SH-SY5Y (cell line): Measurements from ENCODE around the gene FOS.

Experiments used
- GATA2 ChIP-seq: IDR thresholded peaks from 2 replicates; pipeline ENCODE4 v1.6.1; 2011; ENCODE audit warnings: mild to moderate bottlenecking, low read depth, low read length
- GATA3 ChIP-seq: IDR thresholded peaks from 2 replicates; pipeline ENCODE4 v1.6.1; 2011; ENCODE audit warnings: low read depth, mild to moderate bottlenecking, low read length, moderate library complexity

- TF ChIP-seq GATA2 (no peak), GATA3 (no peak)
Observed at GRCh38 chr14:75317148-75317547, 38.5 kb downstream of the FOS start.
